GM12801 (cell line): Measurements from ENCODE around the gene MANSC4.

Experiments used
- CTCF ChIP-seq: IDR thresholded peaks from one replicate; pipeline ENCODE4 v1.5.1; 2011; ENCODE audit warnings: control low read depth; ENCODE audit not compliant: insufficient read length; ENCODE audit errors: extremely low read depth

MANSC4 gene

GRCh38 chr12:27781680-27782079 is 1.6 kb upstream of the MANSC4 start:
- no peak for TF ChIP-seq CTCF

- TF ChIP-seq CTCF, result no peak
These were observed 774 bp upstream of the MANSC4 start for GRCh38 chr12:27780612-27781408.

GRCh38 chr12:27779416-27779919 is 568 bp downstream of the MANSC4 start:
- TF ChIP-seq CTCF, result no peak

- TF ChIP-seq CTCF, result no peak
These were observed 1.8 kb downstream of the MANSC4 start for GRCh38 chr12:27778206-27778605.

GRCh38 chr12:27777141-27777540 is 2.9 kb downstream of the MANSC4 start:
- TF ChIP-seq CTCF, result no peak

- no peak for TF ChIP-seq CTCF
These were observed 7.5 kb downstream of the MANSC4 start for GRCh38 chr12:27772328-27773049.

GRCh38 chr12:27771481-27772327 is 8.3 kb downstream of the MANSC4 start:
- TF ChIP-seq CTCF, result no peak
